Endothelial cell (in vitro differentiated cells): ENCODE results near the gene ZNRF3. TPM values are rescaled to one million over a fixed set of nuclear protein-coding genes. Genes with fewer than 3 reads are reported as not detected.

Experiments
- DNase-seq: peaks from one replicate; pipeline ENCODE4 v3.0.0; 2021; ENCODE audit warnings: low spot score
- H3K27ac Mint-ChIP-seq: one replicate; pipeline ENCODE4 v1.8.0; 2021; ENCODE audit warnings: mixed read lengths, inconsistent platforms; ENCODE audit not compliant: unreplicated experiment
- H3K27me3 Mint-ChIP-seq: one replicate; pipeline ENCODE4 v1.8.0; 2021; ENCODE audit warnings: mild to moderate bottlenecking, moderate library complexity, mixed read lengths, inconsistent platforms; ENCODE audit not compliant: unreplicated experiment
- H3K36me3 Mint-ChIP-seq: one replicate; pipeline ENCODE4 v1.8.0; 2021; ENCODE audit warnings: mild to moderate bottlenecking, low read depth, mixed read lengths, inconsistent platforms; ENCODE audit not compliant: unreplicated experiment
- H3K4me1 Mint-ChIP-seq: one replicate; pipeline ENCODE4 v1.8.0; 2021; ENCODE audit warnings: mild to moderate bottlenecking, mixed read lengths, inconsistent platforms; ENCODE audit not compliant: unreplicated experiment
- H3K4me3 Mint-ChIP-seq: one replicate; pipeline ENCODE4 v1.8.0; 2021; ENCODE audit warnings: mild to moderate bottlenecking, mixed read lengths, inconsistent platforms; ENCODE audit not compliant: unreplicated experiment
- H3K9me3 Mint-ChIP-seq: one replicate; pipeline ENCODE4 v1.8.0; 2021; ENCODE audit warnings: mixed read lengths, inconsistent platforms; ENCODE audit not compliant: unreplicated experiment
- total RNA-seq: library from RNA; stranded (reverse); fragmentation: NEBNext Ultra II Directional; extraction: Animal tissue kit (Norgen Biotek cat#: 25700); gene quantifications from one replicate; pipeline ENCODE4 v1.2.1, GENCODE V29; 2021; ENCODE audit not compliant: unreplicated experiment
- TF ChIP-seq, protein P1 (sequence below): fragments of 200-600 bp; sonication (generic); IDR thresholded peaks from one replicate; pipeline ENCODE4 v1.5.0; 2021; ENCODE audit warnings: antibody characterized with exemption; ENCODE audit not compliant: unreplicated experiment

ZNRF3 gene
- total RNA-seq, 1 donor from 2014 or later, result 3.3 TPM

DNA sequence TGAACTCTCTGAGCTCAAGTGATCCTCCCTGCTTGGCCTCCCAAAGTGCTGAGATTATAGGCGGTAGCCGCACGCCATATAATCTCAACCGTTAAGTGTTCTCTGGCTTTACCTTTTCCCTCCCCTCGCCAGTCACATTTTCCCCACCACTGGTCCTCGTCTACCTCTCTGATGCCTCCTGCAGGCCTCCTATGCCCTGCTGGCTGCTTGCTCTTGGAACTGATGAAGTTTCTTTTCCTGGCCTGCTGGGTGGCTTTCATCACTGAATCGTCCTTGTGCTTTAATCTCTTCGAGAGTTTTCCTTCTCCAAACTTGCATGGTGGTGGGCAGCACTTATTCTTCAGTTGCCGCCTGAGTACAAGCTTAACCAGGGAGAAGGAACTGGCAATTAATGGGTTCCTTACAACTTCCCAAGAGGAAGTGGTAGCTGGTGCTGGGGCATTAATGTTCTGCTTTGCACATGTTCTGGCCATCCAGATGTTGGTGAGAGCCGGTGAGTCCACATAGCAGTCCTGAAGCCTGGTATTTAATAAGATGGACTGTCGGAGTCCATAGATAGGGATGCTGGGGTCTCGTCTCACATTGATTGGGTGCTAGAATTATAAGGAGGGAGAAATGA is 177.0 kb downstream of the ZNRF3 start:
- no peak overlapping the region for H3K27ac Mint-ChIP-seq
- peaks cover 8% of the 10 kb centered on the region for H3K27me3 Mint-ChIP-seq
- TF ChIP-seq, protein P1, sequence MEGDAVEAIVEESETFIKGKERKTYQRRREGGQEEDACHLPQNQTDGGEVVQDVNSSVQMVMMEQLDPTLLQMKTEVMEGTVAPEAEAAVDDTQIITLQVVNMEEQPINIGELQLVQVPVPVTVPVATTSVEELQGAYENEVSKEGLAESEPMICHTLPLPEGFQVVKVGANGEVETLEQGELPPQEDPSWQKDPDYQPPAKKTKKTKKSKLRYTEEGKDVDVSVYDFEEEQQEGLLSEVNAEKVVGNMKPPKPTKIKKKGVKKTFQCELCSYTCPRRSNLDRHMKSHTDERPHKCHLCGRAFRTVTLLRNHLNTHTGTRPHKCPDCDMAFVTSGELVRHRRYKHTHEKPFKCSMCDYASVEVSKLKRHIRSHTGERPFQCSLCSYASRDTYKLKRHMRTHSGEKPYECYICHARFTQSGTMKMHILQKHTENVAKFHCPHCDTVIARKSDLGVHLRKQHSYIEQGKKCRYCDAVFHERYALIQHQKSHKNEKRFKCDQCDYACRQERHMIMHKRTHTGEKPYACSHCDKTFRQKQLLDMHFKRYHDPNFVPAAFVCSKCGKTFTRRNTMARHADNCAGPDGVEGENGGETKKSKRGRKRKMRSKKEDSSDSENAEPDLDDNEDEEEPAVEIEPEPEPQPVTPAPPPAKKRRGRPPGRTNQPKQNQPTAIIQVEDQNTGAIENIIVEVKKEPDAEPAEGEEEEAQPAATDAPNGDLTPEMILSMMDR, result no peak
- peaks cover 15% of the 10 kb centered on the region for H3K4me1 Mint-ChIP-seq
- no peaks in the 10 kb centered on the region for H3K9me3 Mint-ChIP-seq
- no peaks in the 10 kb centered on the region for H3K36me3 Mint-ChIP-seq
- DNase-seq, result no peak
- H3K4me3 Mint-ChIP-seq, result no peak overlapping the region

DNA sequence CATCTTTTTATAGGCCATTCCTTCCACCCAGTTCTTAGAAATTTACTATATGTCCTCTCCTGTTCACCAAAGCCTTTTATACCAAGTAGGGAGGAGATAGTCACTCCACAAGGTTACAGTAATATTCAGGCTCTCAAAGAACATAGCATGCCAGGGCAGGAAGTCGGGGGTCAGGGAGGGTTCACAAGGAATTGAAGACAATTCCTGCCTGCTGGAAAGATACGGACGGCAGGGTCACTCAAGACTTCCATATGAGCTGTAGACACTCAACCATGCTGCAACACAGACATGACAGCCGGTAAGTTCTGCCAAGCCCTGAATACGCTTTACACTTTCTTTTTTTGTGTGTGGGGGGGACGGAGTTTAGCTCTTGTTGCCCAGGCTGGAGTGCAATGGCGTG is 177.6 kb downstream of the ZNRF3 start:
- H3K9me3 Mint-ChIP-seq, result no peaks in the 10 kb centered on the region
- H3K4me3 Mint-ChIP-seq, result no peak overlapping the region
- no peak for DNase-seq
- peaks cover 8% of the 10 kb centered on the region for H3K27me3 Mint-ChIP-seq
- peaks cover 19% of the 10 kb centered on the region for H3K4me1 Mint-ChIP-seq
- no peak overlapping the region for H3K27ac Mint-ChIP-seq
- no peaks in the 10 kb centered on the region for H3K36me3 Mint-ChIP-seq
- TF ChIP-seq, protein P1, result no peak

DNA sequence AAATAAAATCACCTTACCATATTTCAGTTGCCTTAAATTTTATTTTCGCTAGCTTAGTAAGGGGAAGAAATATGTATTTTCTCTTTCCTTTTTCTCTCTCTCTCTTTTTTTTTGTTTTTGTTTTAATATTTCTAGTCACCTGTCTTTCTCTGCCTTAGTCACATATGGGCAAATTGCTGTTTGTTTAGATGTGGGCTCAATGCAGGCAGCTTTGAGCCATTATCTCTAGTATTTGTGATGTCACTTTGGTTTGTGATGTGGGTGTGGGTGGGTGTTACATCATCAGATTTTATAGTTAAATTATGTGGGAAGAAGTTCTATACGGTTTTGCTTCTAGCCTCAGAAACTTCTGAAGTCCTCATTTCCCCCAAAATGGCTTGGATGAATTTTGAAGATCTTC is 178.4 kb downstream of the ZNRF3 start, which contains the start of gene C22orf31:
Gene C22orf31, minus strand, starts transcription at position 59 of the 400 bp plus-strand sequence. Its CDS starts 39 bp downstream, at position 20.
- TF ChIP-seq, protein P1, result no peak
- Mint-ChIP-seq H3K27ac (no peak within 1 kb of the TSS), H3K27me3 (peaks cover 6% of the 10 kb centered on the region), H3K9me3 (no peaks in the 10 kb centered on the region), H3K4me1 (peaks cover 22% of the 10 kb centered on the region), H3K4me3 (no peak within 1 kb of the TSS), H3K36me3 (no peaks in the 10 kb centered on the region)
- no peak for DNase-seq

DNA sequence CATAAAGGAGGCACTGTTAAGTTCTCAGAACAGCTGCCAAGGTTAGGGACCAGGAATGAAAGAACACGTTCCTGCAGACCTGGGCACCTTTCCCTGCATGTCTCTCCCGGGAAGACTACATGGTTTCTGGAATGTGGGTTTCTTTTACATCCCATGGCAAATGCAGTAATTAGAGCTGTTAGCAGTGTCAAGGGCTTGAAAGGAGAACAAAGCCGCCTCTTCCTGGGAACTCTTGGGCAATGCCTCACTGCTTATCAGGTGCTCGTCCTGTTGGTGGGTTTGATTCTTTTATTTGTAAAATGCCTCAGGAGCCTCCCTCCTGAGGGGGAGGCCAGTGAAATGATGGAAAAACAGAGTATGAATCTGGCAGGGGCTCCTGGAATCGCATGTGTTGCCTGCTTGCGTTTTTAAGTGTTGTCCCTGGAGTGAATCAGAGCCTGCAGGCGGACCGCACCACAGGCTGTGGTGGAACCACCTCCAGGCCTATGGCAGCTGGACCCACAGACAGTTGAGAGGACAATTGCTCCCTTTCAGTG is 179.0 kb downstream of the ZNRF3 start:
- no peaks in the 10 kb centered on the region for H3K36me3 Mint-ChIP-seq
- H3K4me1 Mint-ChIP-seq, result peaks cover 22% of the 10 kb centered on the region
- H3K9me3 Mint-ChIP-seq, result no peaks in the 10 kb centered on the region
- peaks cover 7% of the 10 kb centered on the region for H3K27me3 Mint-ChIP-seq
- no peak overlapping the region for H3K27ac Mint-ChIP-seq
- no peak overlapping the region for H3K4me3 Mint-ChIP-seq
- TF ChIP-seq, protein P1, result no peak
- no peak for DNase-seq

DNA sequence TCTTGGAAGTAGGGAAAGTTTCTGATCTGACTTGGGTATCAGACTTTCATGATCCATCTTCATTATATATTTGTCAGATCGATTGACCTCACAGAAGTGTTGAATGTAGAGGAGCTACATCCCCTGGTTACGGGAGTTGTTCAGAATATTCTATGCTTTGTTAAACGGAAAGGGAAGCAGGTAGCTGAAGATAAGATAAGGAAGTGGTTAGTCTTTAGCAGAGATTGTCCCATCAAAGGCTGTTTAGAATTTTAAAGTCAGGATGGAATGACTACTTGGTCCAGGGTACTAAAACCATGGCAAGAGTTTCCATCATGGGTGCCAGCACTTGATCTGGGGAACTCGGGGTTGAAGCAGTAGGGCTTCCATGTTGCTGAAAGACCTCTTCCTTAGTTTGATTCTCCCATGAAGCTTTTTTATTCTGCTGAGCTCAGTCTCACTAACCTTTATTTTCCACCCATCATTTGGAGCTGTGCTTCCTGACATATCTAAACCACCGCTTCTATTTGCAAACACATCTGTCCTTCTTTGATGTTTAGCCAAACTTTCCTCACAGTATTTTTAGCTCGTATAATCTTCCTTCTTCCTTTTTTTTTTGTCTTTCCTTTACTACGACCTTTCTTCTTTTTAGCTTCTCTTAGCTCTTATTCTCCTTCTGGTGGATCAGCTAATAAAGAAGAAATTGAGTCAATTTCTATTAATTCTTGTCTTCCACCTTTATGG is 182.3 kb downstream of the ZNRF3 start:
- Mint-ChIP-seq H3K27me3 (peaks cover 5% of the 10 kb centered on the region), H3K4me1 (peaks cover 16% of the 10 kb centered on the region), H3K9me3 (no peaks in the 10 kb centered on the region), H3K27ac (no peak overlapping the region), H3K4me3 (no peak overlapping the region), H3K36me3 (no peaks in the 10 kb centered on the region)
- TF ChIP-seq, protein P1, result no peak
- DNase-seq, result no peak
